ENCODE data around the gene SDC1.

Gene SDC1

DNA sequence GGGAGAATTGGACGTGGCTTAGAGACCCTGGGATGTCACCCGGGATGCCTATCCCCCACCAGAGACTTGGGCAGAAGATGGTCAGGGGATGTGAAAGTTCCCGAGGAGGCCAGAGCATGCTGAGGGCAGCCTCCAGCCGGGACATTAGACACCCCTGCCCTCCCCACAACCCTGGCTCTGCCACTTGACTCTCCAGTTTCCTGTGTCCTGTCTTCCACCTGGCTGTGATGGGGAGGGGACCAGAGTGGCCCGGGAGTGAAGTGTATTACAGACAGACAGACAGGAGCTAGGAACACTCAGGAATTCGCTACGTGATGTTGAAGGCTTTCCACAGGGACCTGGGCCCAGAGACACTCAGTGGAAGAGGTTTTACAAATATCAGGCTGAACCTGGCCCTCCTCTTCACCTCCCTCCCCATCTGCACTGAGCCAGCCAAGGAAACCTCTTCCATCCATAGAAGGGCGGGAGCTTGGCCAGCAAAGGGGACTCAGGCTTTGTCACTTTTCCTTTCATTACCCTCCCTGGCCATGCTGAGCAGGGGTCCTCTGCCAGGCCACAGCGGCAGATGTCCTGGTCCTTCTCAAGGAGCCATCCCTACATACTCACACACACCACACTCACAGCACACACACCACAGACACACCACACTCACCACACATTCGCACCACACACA is 60.7 kb downstream of the SDC1 start:
- Histone ChIP-seq H3K36me3 (no peaks in the 10 kb centered on the region), H3K9me3 (no peaks in the 10 kb centered on the region), H3K4me3 (ENCODE audit: low read depth, low read length) (no peak overlapping the region), H3K4me1 (no peaks in the 10 kb centered on the region; the same call in 1 of the 2 replicates), H3K27me3 (no peaks in the 10 kb centered on the region)
- DNase-seq = peak; percentile 31
- TF ChIP-seq, protein P1, sequence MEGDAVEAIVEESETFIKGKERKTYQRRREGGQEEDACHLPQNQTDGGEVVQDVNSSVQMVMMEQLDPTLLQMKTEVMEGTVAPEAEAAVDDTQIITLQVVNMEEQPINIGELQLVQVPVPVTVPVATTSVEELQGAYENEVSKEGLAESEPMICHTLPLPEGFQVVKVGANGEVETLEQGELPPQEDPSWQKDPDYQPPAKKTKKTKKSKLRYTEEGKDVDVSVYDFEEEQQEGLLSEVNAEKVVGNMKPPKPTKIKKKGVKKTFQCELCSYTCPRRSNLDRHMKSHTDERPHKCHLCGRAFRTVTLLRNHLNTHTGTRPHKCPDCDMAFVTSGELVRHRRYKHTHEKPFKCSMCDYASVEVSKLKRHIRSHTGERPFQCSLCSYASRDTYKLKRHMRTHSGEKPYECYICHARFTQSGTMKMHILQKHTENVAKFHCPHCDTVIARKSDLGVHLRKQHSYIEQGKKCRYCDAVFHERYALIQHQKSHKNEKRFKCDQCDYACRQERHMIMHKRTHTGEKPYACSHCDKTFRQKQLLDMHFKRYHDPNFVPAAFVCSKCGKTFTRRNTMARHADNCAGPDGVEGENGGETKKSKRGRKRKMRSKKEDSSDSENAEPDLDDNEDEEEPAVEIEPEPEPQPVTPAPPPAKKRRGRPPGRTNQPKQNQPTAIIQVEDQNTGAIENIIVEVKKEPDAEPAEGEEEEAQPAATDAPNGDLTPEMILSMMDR (IDR thresholded peaks at IDR 0.05; ENCODE audit: low read depth, low read length) = no peak

DNA sequence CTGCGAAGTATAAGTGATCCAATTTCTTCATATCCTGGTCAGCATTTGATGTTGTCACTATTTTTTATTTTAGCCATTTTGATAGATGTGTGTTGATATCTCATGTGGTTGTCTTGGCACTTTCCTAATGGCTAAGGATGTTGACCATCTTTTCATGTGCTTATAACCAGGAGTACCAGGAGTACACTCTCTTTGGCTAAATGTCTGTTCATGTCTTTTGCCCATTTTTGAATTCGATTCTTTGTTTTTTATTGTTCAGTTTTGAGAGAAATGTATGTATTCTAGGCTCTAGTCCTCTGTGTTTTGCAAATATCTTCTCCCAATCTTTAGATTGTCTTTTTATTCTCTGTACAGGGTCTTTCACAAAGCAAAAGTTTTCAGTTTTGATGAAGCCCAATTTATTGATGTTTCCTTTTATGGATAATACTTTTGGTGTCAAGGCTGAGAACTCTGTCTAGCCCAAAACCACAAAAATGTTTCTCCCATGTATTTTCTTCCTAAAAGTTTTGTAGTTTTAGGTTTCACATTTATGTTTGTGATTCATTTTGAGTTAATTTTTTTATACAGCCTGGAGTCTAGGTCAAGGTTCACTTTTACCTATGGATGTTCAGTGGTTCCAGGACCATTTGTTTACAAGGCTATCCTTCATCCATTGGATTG is 65.4 kb downstream of the SDC1 start:
- no peaks in the 10 kb centered on the region for H3K27me3 ChIP-seq
- no peak for DNase-seq
- no peaks in the 10 kb centered on the region for H3K4me1 ChIP-seq
- TF ChIP-seq, protein P1 (IDR thresholded peaks at IDR 0.05; ENCODE audit: low read depth, low read length) = no peak
- H3K9me3 ChIP-seq = no peaks in the 10 kb centered on the region
- no peaks in the 10 kb centered on the region for H3K36me3 ChIP-seq
- H3K4me3 ChIP-seq (ENCODE audit: low read depth, low read length) = no peak overlapping the region

DNA sequence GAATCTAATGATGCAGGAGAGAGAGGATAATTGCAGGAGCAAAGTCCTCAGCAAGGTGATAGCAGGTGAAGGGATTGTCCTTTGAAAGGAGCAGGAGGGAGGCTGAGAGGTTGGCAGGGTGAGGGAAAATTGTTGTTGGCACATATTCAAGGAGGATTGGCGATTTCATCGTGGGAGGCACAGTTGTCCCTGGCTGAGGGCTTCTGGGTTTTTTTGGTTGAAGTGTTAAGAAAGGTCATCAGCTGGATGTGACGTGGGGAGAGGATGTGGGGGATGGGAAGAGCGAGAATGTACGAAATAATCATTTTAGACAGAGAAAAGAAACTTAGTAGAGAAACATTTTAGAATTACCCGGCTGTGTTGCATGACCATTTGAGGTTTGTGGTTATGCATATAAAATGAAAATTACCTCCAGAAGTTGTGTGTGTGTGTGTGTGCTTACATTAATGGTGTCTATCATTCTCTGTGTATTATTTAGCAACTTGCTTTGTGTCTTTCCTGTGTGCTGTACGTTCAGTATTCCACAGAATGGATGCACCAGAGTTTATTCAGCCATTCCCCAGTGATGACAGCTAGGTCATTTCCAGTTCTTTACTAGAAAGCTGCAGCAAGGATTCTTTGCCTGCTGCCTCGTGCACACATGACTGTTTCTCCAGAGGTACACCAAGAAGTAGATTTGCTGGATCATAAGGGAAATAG is 67.6 kb downstream of the SDC1 start:
- TF ChIP-seq, protein P1 (IDR thresholded peaks at IDR 0.05; ENCODE audit: low read depth, low read length) = no peak
- no peaks in the 10 kb centered on the region for H3K9me3 ChIP-seq
- DNase-seq = no peak

DNA sequence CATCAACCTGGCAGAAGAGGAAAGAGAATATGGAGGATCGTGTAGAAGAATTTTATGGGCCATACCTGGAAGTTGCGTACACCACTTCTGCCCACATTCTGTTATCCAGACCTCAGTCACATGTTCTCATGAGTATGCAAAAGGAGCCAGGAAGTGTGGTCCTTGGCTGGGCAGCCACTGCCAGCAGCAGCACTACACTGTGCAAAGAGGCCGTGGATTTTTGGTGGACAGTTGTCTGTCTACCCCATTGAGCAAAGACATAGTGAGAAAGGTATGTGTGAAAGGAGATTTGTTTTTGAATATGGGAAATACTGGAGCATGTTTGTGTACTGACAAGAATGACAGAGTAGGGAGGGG is 68.1 kb downstream of the SDC1 start:
- H3K4me1 ChIP-seq = no peaks in the 10 kb centered on the region
- no peaks in the 10 kb centered on the region for H3K36me3 ChIP-seq
- no peaks in the 10 kb centered on the region for H3K9me3 ChIP-seq
- no peak for DNase-seq
- no peaks in the 10 kb centered on the region for H3K27me3 ChIP-seq
- no peak overlapping the region for H3K4me3 ChIP-seq (ENCODE audit: low read depth, low read length)
- TF ChIP-seq, protein P1 (IDR thresholded peaks at IDR 0.05; ENCODE audit: low read depth, low read length) = no peak

More for the DNA sequence above, 67.6 kb downstream of the SDC1 start:
- Histone ChIP-seq H3K36me3 (no peaks in the 10 kb centered on the region), H3K4me3 (ENCODE audit: low read depth, low read length) (no peak overlapping the region), H3K27me3 (no peaks in the 10 kb centered on the region), H3K4me1 (no peaks in the 10 kb centered on the region)

DNA sequence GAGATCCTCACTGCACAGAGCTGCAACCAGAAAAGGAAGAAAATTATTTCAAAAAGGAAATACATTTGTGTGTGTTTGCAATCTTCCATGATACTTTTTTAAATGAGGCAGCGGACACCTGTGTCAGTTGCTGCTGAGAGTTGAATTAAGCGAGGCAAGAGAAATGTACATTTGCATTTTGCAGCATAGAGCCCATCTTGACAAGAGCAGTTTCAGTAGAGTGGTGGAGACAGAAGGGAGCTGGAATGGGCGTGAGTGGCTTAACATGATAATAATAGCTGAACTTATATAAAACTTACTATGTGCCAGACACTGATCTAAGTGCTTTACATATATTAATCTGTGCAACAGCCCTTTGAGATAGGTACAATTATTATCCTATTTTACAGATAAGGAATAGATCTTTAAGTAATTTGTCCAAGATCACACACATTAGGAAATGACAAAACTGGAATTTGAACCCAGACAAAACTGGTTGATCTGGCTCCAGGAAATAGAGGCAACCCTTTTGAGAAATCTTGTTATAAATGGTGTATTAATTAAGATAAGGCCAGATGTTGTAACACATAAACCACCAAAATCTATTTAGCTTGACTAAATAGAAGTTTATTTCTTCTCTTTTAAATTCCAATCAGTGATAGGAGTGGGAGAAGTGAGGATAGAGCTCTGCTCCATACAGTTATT is 68.7 kb downstream of the SDC1 start:
- no peaks in the 10 kb centered on the region for H3K9me3 ChIP-seq
- H3K27me3 ChIP-seq = no peaks in the 10 kb centered on the region
- no peak overlapping the region for H3K4me3 ChIP-seq (ENCODE audit: low read depth, low read length)
- no peak for DNase-seq
- H3K36me3 ChIP-seq = no peaks in the 10 kb centered on the region
- H3K4me1 ChIP-seq = no peaks in the 10 kb centered on the region
- TF ChIP-seq, protein P1 (IDR thresholded peaks at IDR 0.05; ENCODE audit: low read depth, low read length) = no peak
